GM15510 (cell line): ENCODE measurements around the gene WNT8B.

Source experiments
- POLR2A ChIP-seq: IDR thresholded peaks from 3 replicates; pipeline ENCODE4 v1.6.1; 2011; ENCODE audit warnings: borderline replicate concordance; ENCODE audit not compliant: insufficient read length; ENCODE audit errors: extremely low read depth

The WNT8B gene

GRCh38 chr10:100462709-100463108 lies at the start of gene WNT8B:
WNT8B (plus strand) TSS chr10:100463009; CDS start chr10:100463169, 160 bp downstream.
- TF ChIP-seq POLR2A: no peak

GRCh38 chr10:100413173-100413572 lies 49.6 kb upstream of the WNT8B start:
- TF ChIP-seq POLR2A: no peak

GRCh38 chr10:100419911-100420449 lies 42.8 kb upstream of the WNT8B start:
- TF ChIP-seq POLR2A: no peak

- no peak for TF ChIP-seq POLR2A
These were observed 35.4 kb upstream of the WNT8B start for GRCh38 chr10:100427374-100427773.

- no peak for TF ChIP-seq POLR2A
These were observed 29.3 kb upstream of the WNT8B start for GRCh38 chr10:100433253-100434240.

GRCh38 chr10:100436255-100436654 lies 26.6 kb upstream of the WNT8B start:
- TF ChIP-seq POLR2A: no peak

GRCh38 chr10:100438674-100439315 lies 24.0 kb upstream of the WNT8B start:
- TF ChIP-seq POLR2A: no peak

- no peak for TF ChIP-seq POLR2A
These were observed 20.3 kb upstream of the WNT8B start for GRCh38 chr10:100442548-100442947.

GRCh38 chr10:100446130-100446761 lies 16.6 kb upstream of the WNT8B start:
- TF ChIP-seq POLR2A: no peak

- TF ChIP-seq POLR2A: no peak
These were observed 15.1 kb upstream of the WNT8B start for GRCh38 chr10:100447663-100448062.

- TF ChIP-seq POLR2A: no peak
These were observed 13.9 kb upstream of the WNT8B start for GRCh38 chr10:100448951-100449350.

GRCh38 chr10:100468322-100468721 lies 5.5 kb downstream of the WNT8B start:
- no peak for TF ChIP-seq POLR2A

GRCh38 chr10:100468978-100469377 lies 6.2 kb downstream of the WNT8B start:
- TF ChIP-seq POLR2A: no peak

GRCh38 chr10:100469756-100470155 lies 6.9 kb downstream of the WNT8B start:
- TF ChIP-seq POLR2A: no peak

GRCh38 chr10:100470367-100470766 lies 7.6 kb downstream of the WNT8B start:
- TF ChIP-seq POLR2A: no peak
